Esophagus muscularis mucosa (tissue), 4 donors: Measurements from ENCODE around the gene RNF167. TPM values are rescaled to one million over a fixed set of nuclear protein-coding genes. Genes with fewer than 3 reads are reported as not detected.
A peak's percentile ranks its signal among the peaks of the same experiment; 100 is the strongest.

Experiments used
- DNase-seq: peaks from one replicate; pipeline ENCODE4 v3.0.0-alpha.2; 2017; ENCODE audit errors: extremely low spot score
- H3K27ac ChIP-seq, 4 donors: fragments of 200-600 bp; sonication (generic); replicated peaks in 1 of 4; 1 replicate in 3 of 4; 2 replicates in 1 of 4; pipeline ENCODE4 v1.5.1; 2016 to 2019; ENCODE audit warnings: mild to moderate bottlenecking in 1 of 4
- H3K27me3 ChIP-seq, 4 donors: fragments of 200-600 bp; sonication (generic); one replicate each; pipeline versions ENCODE4 v1.5.1 to v1.6.0; 2016 to 2019
- H3K36me3 ChIP-seq, 4 donors: fragments of 200-600 bp; sonication (generic); one replicate each; pipeline ENCODE4 v1.5.1; 2016 to 2019
- H3K4me1 ChIP-seq, 4 donors: fragments of 200-600 bp; sonication (generic); one replicate each; pipeline ENCODE4 v1.5.1; 2016 to 2019
- H3K4me3 ChIP-seq, 4 donors: fragments of 200-600 bp; sonication (generic); 1 replicate in 2 of 4; 2 replicates in 2 of 4; pipeline ENCODE4 v1.5.1; 2016 to 2019; ENCODE audit warnings: mild to moderate bottlenecking in 4 of 4, moderate library complexity in 1 of 4
- H3K9me3 ChIP-seq, 4 donors: fragments of 200-600 bp; sonication (generic); 1 replicate in 3 of 4; 2 replicates in 1 of 4; pipeline ENCODE4 v1.5.1; 2016 to 2019
- CTCF ChIP-seq, 3 experiments: fragments of 200-600 bp in 2 of 3; fragments of 450-650 bp in 1 of 3; sonication (generic) in 2 of 3; IDR thresholded peaks; one replicate each; pipeline ENCODE4 v1.5.1; 2017 to 2019; ENCODE audit warnings: antibody characterized with exemption in 3 of 3, mild to moderate bottlenecking in 2 of 3, moderate library complexity in 1 of 3
- EP300 ChIP-seq: sonication (generic); formaldehyde crosslinking; IDR thresholded peaks from one replicate; pipeline ENCODE4 v1.6.1; 2017; ENCODE audit warnings: antibody characterized with exemption
- POLR2A ChIP-seq: fragments of 450-650 bp; IDR thresholded peaks from one replicate; pipeline ENCODE4 v1.6.1; 2017; ENCODE audit warnings: antibody characterized with exemption, moderate library complexity, mild to moderate bottlenecking, low read depth
- POLR2AphosphoS5 ChIP-seq, 2 donors: sonication (generic); formaldehyde crosslinking; IDR thresholded peaks; one replicate each; pipeline ENCODE4 v1.6.1; 2017; ENCODE audit warnings: antibody characterized with exemption in 2 of 2
- WGBS: methylation state at CpG from one replicate; pipeline ENCODE4 v1.1.5; 2018; 5-methylcytosine and 5-hydroxymethylcytosine counted together
- intact Hi-C: fragments of 100-400 bp; cut with DNase I; formaldehyde crosslinking; loops from one replicate; pipeline ENCODE4 v1.15.1; 2023
- total RNA-seq, 4 donors: library from RNA; depleted of rRNA; stranded (reverse); fragments of >200 nt; gene quantifications; one replicate each; pipeline versions ENCODE4 v1.1.0 to v1.2.1, GENCODE V29; 2016

The RNF167 gene
- total RNA-seq, 4 donors from 2014 or later = 59.8 to 96.3 (median 69.5) TPM

DNA sequence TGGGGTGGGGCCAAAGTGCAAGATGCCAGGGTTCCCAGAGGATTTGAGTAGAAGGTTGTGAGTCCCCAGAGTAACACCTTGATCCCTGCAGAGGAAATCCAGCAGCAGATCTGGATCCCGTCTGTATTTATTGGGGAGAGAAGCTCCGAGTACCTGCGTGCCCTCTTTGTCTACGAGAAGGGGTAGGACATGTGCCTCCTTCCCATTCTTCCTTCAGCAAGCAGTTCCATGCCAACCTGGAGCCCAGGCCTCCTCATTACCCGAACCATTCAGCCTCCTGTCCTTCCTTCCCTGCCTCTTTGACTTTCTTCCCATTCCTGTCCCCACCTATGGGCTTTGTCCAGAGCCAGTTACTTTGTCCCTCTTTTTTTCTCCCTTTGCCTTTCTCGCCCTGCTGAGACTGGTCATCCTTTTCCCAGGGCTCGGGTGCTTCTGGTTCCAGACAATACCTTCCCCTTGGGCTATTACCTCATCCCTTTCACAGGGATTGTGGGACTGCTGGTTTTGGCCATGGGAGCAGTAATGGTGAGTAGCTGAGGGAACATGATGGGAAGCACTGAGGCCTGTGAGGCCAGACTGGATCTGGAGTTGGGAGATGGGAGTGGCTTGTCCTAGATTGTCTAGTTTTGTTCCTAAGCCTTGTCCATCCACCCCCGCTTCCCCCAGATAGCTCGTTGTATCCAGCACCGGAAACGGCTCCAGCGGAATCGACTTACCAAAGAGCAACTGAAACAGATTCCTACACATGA, 2.9 kb downstream of the RNF167 start:
- Histone ChIP-seq H3K36me3 (peaks cover 21 to 59% (median 55%) of the 10 kb centered on the region in 4 donors), H3K27me3 (no peaks in the 10 kb centered on the region), H3K4me3 (no peak overlapping the region), H3K27ac (peak overlapping the region in 3 of 4 donors; percentile 94 to 99 (median 97)), H3K9me3 (no peaks in the 10 kb centered on the region), H3K4me1 (peaks cover 52 to 85% (median 77%) of the 10 kb centered on the region in 4 donors)
- 64% methylated on average over 13 of the region's 13 CpGs for WGBS
- intact Hi-C loops = no loop called here
- no peak for DNase-seq
- TF ChIP-seq POLR2A (no peak), POLR2AphosphoS5 (IDR thresholded peaks at IDR 0.05) (no peak), EP300 (no peak), CTCF (IDR thresholded peaks at IDR 0.05) (no peak)

DNA sequence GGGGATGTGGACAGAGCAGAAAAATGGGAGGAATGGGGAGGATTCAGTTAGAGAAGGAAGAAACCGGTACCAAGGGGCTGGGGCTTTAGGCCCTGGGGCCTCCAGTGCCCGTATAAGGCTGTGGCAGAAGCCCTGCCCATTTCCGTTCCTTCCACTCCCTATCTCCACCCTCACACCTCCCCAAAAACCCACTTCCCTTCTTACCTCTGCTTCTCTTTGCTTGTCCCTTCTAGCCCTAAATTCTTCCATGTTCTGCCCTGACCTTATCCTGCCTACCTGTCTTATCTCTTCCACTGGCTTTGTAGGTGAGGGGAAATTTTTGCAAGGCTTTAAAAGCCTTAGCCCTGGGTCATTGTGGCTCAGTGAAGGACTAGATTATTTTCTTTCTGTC, 4.1 kb downstream of the RNF167 start:
- Histone ChIP-seq H3K27me3 (no peaks in the 10 kb centered on the region), H3K4me3 (no peak overlapping the region), H3K9me3 (peaks cover 0 to 2% (median 0%) of the 10 kb centered on the region in 4 donors), H3K36me3 (peaks cover 17 to 57% (median 50%) of the 10 kb centered on the region in 4 donors), H3K4me1 (peaks cover 40 to 76% (median 68%) of the 10 kb centered on the region in 4 donors), H3K27ac (peak overlapping the region; percentile 94 to 100 (median 98))
- no peak for DNase-seq
- intact Hi-C loops = no loop called here
- TF ChIP-seq POLR2A (no peak), EP300 (no peak), CTCF (IDR thresholded peaks at IDR 0.05) (no peak), POLR2AphosphoS5 (IDR thresholded peaks at IDR 0.05) (no peak)
- WGBS = 30% methylated on average over 3 of the region's 3 CpGs

- intact Hi-C loops = no loop called here
- Histone ChIP-seq H3K27ac (peak overlapping the region; percentile 94 to 100 (median 98)), H3K27me3 (no peaks in the 10 kb centered on the region), H3K4me1 (peaks cover 42 to 77% (median 68%) of the 10 kb centered on the region in 4 donors), H3K4me3 (peak overlapping the region in 3 of 4 donors; percentile 87 to 100 (median 100)), H3K9me3 (peaks cover 0 to 2% (median 0%) of the 10 kb centered on the region in 4 donors), H3K36me3 (peaks cover 17 to 57% (median 50%) of the 10 kb centered on the region in 4 donors)
- no peak for DNase-seq
- TF ChIP-seq POLR2A (no peak), CTCF (IDR thresholded peaks at IDR 0.05) (no peak), EP300 (no peak), POLR2AphosphoS5 (IDR thresholded peaks at IDR 0.05) (no peak)
- WGBS = 51% methylated on average over 8 of the region's 8 CpGs
Observed at GRCh38 chr17:4944554-4945175, 4.6 kb downstream of the RNF167 start.

GRCh38 chr17:4945176-4945943, 5.3 kb downstream of the RNF167 start:
- peaks cover 46 to 84% (median 75%) of the 10 kb centered on the region in 4 donors for H3K4me1 ChIP-seq
- peak; percentile 76 to 85 for TF ChIP-seq POLR2AphosphoS5 (IDR thresholded peaks at IDR 0.05)
- TF ChIP-seq EP300 = no peak
- no peak for TF ChIP-seq CTCF (IDR thresholded peaks at IDR 0.05)
- TF ChIP-seq POLR2A = no peak
- intact Hi-C loops = no loop called here
- peak; percentile 94 for DNase-seq
- peaks cover 0 to 2% (median 0%) of the 10 kb centered on the region in 4 donors for H3K9me3 ChIP-seq
- WGBS = 34% methylated on average over 7 of the region's 7 CpGs
- H3K27ac ChIP-seq = peak overlapping the region; percentile 94 to 100 (median 98)
- H3K36me3 ChIP-seq = peaks cover 17 to 57% (median 50%) of the 10 kb centered on the region in 4 donors
- peak overlapping the region; percentile 87 to 100 (median 100) for H3K4me3 ChIP-seq
- H3K27me3 ChIP-seq = no peaks in the 10 kb centered on the region
